WTC11 (cell line): ENCODE measurements around the gene FOXC1. TPM values are rescaled to one million over a fixed set of nuclear protein-coding genes. Genes with fewer than 3 reads are reported as not detected.

Experiments used
- ATAC-seq: fragments of 200-7000 bp; cut with Tn5 transposase; 2 replicates; pipeline ENCODE4 v1.10.0; 2021; ENCODE audit warnings: mild to moderate bottlenecking, moderate library complexity
- CTCF ChIA-PET: fragments of 300-600 bp; sonication (Branson Sonifier 250); formaldehyde crosslinking; loops from one replicate; lab custom pipeline; 2021; ENCODE audit warnings: antibody characterized with exemption; lab: Charles Lee
- POLR2A ChIA-PET: fragments of 350-600 bp; sonication (Branson Sonifier 250); formaldehyde crosslinking; loops from one replicate; lab custom pipeline; 2021; ENCODE audit warnings: antibody characterized with exemption; lab: Charles Lee
- DNase-seq: peaks from one replicate; pipeline ENCODE4 v3.0.0; 2021; ENCODE audit warnings: low spot score
- H3K27ac Mint-ChIP-seq: 2 replicates; pipeline ENCODE4 v1.8.0; 2021; ENCODE audit warnings: mixed read lengths
- H3K27me3 Mint-ChIP-seq: 2 replicates; pipeline ENCODE4 v1.8.0; 2021; ENCODE audit warnings: low read depth, mild to moderate bottlenecking, moderate library complexity, mixed read lengths
- H3K36me3 Mint-ChIP-seq: 2 replicates; pipeline ENCODE4 v1.8.0; 2021; ENCODE audit warnings: mixed read lengths
- H3K4me1 Mint-ChIP-seq: 2 replicates; pipeline ENCODE4 v1.8.0; 2022; ENCODE audit warnings: mixed read lengths
- H3K4me3 Mint-ChIP-seq: 2 replicates; pipeline ENCODE4 v1.8.0; 2021; ENCODE audit warnings: mild to moderate bottlenecking, moderate library complexity, mixed read lengths
- H3K9me3 Mint-ChIP-seq: 2 replicates; pipeline ENCODE4 v1.8.0; 2021; ENCODE audit warnings: mixed read lengths
- ARID4B ChIP-seq: sonication (generic); formaldehyde crosslinking; IDR thresholded peaks from 2 replicates; pipeline ENCODE4 v1.8.0; 2023; ENCODE audit warnings: missing genetic modification reagents, mild to moderate bottlenecking, borderline replicate concordance
- EMX1 ChIP-seq: fragments of 250-450 bp; sonication (Bioruptor Pico); IDR thresholded peaks from 2 replicates; pipeline ENCODE4 v1.8.0; 2021; ENCODE audit warnings: mild to moderate bottlenecking
- JUN ChIP-seq: sonication (generic); formaldehyde crosslinking; IDR thresholded peaks from 2 replicates; pipeline ENCODE4 v1.8.0; 2023; ENCODE audit warnings: mild to moderate bottlenecking, missing genetic modification reagents
- MXD4 ChIP-seq: fragments of 250-450 bp; sonication (Bioruptor Pico); IDR thresholded peaks from 2 replicates; pipeline ENCODE4 v1.8.0; 2021; ENCODE audit warnings: mild to moderate bottlenecking, moderate library complexity, borderline replicate concordance
- RELA ChIP-seq: sonication (generic); formaldehyde crosslinking; IDR thresholded peaks from 2 replicates; pipeline ENCODE4 v1.8.1; 2022; ENCODE audit warnings: missing genetic modification reagents, mild to moderate bottlenecking, borderline replicate concordance
- USF2 ChIP-seq: sonication (generic); formaldehyde crosslinking; IDR thresholded peaks from 2 replicates; pipeline ENCODE4 v1.8.1; 2023; ENCODE audit warnings: mild to moderate bottlenecking, missing genetic modification reagents, moderate library complexity
- ZNF121 ChIP-seq: sonication (generic); formaldehyde crosslinking; IDR thresholded peaks from 2 replicates; pipeline ENCODE4 v1.8.0; 2023; ENCODE audit warnings: missing genetic modification reagents
- ZNF416 ChIP-seq: fragments of 250-450 bp; sonication (Bioruptor Pico); IDR thresholded peaks from 2 replicates; pipeline ENCODE4 v1.9.0; 2021; ENCODE audit warnings: mild to moderate bottlenecking, inconsistent platforms
- ZNF532 ChIP-seq: fragments of 250-450 bp; sonication (Bioruptor Pico); IDR thresholded peaks from 2 replicates; pipeline ENCODE4 v1.9.0; 2021; ENCODE audit warnings: mild to moderate bottlenecking, borderline replicate concordance
- ZSCAN18 ChIP-seq: fragments of 250-450 bp; sonication (Bioruptor Pico); IDR thresholded peaks from 2 replicates; pipeline ENCODE4 v2.1.2; 2022; ENCODE audit warnings: mild to moderate bottlenecking, moderate library complexity
- total RNA-seq: library from RNA; stranded (reverse); gene quantifications from 3 replicates; pipeline ENCODE4 v1.2.3, GENCODE V29; 2021

Gene FOXC1
- total RNA-seq, 1 experiment from 2014 or later, result 10.7 TPM

GRCh38 chr6:1652842-1653241, 43.1 kb downstream of the FOXC1 start (continued):
- no peak for TF ChIP-seq ZSCAN18
- TF ChIP-seq ZNF416, result no peak
- no peak for TF ChIP-seq USF2
- no peak for TF ChIP-seq ARID4B (CRISPR knock-in tag)
- TF ChIP-seq ZNF532 (CRISPR knock-in tag), result no peak

- no peak for ATAC-seq
- Mint-ChIP-seq H3K36me3 (no peaks in the 10 kb centered on the region), H3K4me1 (no peaks in the 10 kb centered on the region), H3K9me3 (no peaks in the 10 kb centered on the region), H3K27me3 (no peaks in the 10 kb centered on the region; the same call in 1 of the 2 replicates), H3K27ac (no peak overlapping the region), H3K4me3 (no peak overlapping the region)
- DNase-seq, result no peak
- ChIA-PET POLR2A (no interaction called here), CTCF (interaction anchor here (0.6 kb wide), 1 partner anchor 16 kb away, joined by 3 read pairs; no protein-coding TSS in a partner anchor)
- no peak for TF ChIP-seq EMX1 (CRISPR knock-in tag)
These were observed 44.3 kb downstream of the FOXC1 start for GRCh38 chr6:1654054-1654453.

- ChIA-PET POLR2A (no interaction called here), CTCF (interaction anchor here (0.7 kb wide), 1 partner anchor 555 kb away, joined by 6 read pairs; no protein-coding TSS in a partner anchor)
- ATAC-seq, result no peak
- TF ChIP-seq MXD4 (CRISPR knock-in tag) (no peak), ZNF121 (CRISPR knock-in tag) (no peak), ARID4B (CRISPR knock-in tag) (no peak), RELA (no peak), JUN (CRISPR knock-in tag) (no peak)
- DNase-seq, result no peak
- Mint-ChIP-seq H3K4me1 (peaks cover 10% of the 10 kb centered on the region), H3K9me3 (no peaks in the 10 kb centered on the region), H3K27me3 (no peaks in the 10 kb centered on the region; the same call in 1 of the 2 replicates), H3K4me3 (no peak overlapping the region), H3K27ac (no peak overlapping the region), H3K36me3 (no peaks in the 10 kb centered on the region)
These were observed 47.5 kb downstream of the FOXC1 start for GRCh38 chr6:1657116-1657770.
